CD4-positive, CD25-positive, alpha-beta regulatory T cell (primary cell): ENCODE data around the gene PDE8A. TPM values are rescaled to one million over a fixed set of nuclear protein-coding genes. Genes with fewer than 3 reads are reported as not detected.

Source experiments
- ATAC-seq, 2 donors: fragments of 150-1000 bp; cut with Tn5 transposase; one replicate each; pipeline ENCODE4 v1.10.0; 2021; ENCODE audit warnings: low read depth in 2 of 2, moderate number of reproducible peaks in 2 of 2, moderate library complexity in 1 of 2
- DNase-seq, 3 donors: peaks; one replicate each; pipeline versions ENCODE4 v3.0.0 to v3.0.0-alpha.2; 2012 to 2022; ENCODE audit warnings: mixed read lengths in 1 of 3
- H3K27ac ChIP-seq: one replicate; pipeline ENCODE4 v1.7.0; 2013; ENCODE audit warnings: mild to moderate bottlenecking, low read length; ENCODE audit not compliant: insufficient read depth, poor library complexity, severe bottlenecking
- H3K27me3 ChIP-seq: one replicate; pipeline ENCODE4 v1.7.0; 2013; ENCODE audit warnings: low read length; ENCODE audit not compliant: control insufficient read depth, insufficient read depth
- H3K36me3 ChIP-seq: one replicate; pipeline ENCODE4 v1.7.0; 2013; ENCODE audit warnings: mild to moderate bottlenecking, low read length, moderate library complexity; ENCODE audit not compliant: control insufficient read depth, insufficient read depth
- H3K4me1 ChIP-seq: 2 replicates; pipeline ENCODE4 v1.7.0; 2013; ENCODE audit warnings: mild to moderate bottlenecking, low read length; ENCODE audit not compliant: insufficient read depth, control insufficient read depth, poor library complexity, severe bottlenecking
- H3K4me3 ChIP-seq: one replicate; pipeline ENCODE4 v1.7.0; 2013; ENCODE audit warnings: low read depth, mild to moderate bottlenecking, low read length, moderate library complexity
- H3K9me3 ChIP-seq, 2 experiments: 1 replicate in 1 of 2; 2 replicates in 1 of 2; pipeline ENCODE4 v1.7.0; 2013; ENCODE audit warnings: low read length in 2 of 2, mild to moderate bottlenecking in 1 of 2, moderate library complexity in 1 of 2; ENCODE audit not compliant: control insufficient read depth in 2 of 2
- H3K27ac Mint-ChIP-seq, 3 donors: one replicate each; pipeline ENCODE4 v1.8.0; 2020 to 2022; ENCODE audit warnings: mild to moderate bottlenecking in 3 of 3, mixed read lengths in 3 of 3, moderate library complexity in 2 of 3
- H3K27me3 Mint-ChIP-seq: one replicate; pipeline ENCODE4 v1.8.0; 2022; ENCODE audit warnings: mild to moderate bottlenecking, mixed read lengths
- H3K36me3 Mint-ChIP-seq: one replicate; pipeline ENCODE4 v1.8.0; 2020; ENCODE audit warnings: mixed read lengths
- H3K4me1 Mint-ChIP-seq, 4 donors: one replicate each; pipeline ENCODE4 v1.8.0; 2020 to 2022; ENCODE audit warnings: mixed read lengths in 4 of 4, mild to moderate bottlenecking in 1 of 4
- H3K4me3 Mint-ChIP-seq, 4 donors: one replicate each; pipeline ENCODE4 v1.8.0; 2020 to 2022; ENCODE audit warnings: mild to moderate bottlenecking in 4 of 4, mixed read lengths in 4 of 4, moderate library complexity in 3 of 4
- H3K9me3 Mint-ChIP-seq, 7 donors: one replicate each; pipeline ENCODE4 v1.8.0; 2020 to 2022; ENCODE audit warnings: mixed read lengths in 7 of 7, mild to moderate bottlenecking in 3 of 7, moderate library complexity in 2 of 7
- polyA plus RNA-seq, 4 donors: library from polyadenylated mRNA; unstranded; fragments of 300-500 nt; fragmentation: Illumina TruSeq; gene quantifications; one replicate each; pipeline ENCODE4 v1.2.3, GENCODE V29; 2021
- total RNA-seq: library from RNA; stranded (reverse); gene quantifications from one replicate; pipeline ENCODE4 v1.2.3, GENCODE V29; 2022

The PDE8A gene
- total and polyA plus RNA-seq, 5 donors from 2014 or later, result 2.0 to 28.9 (median 4.8) TPM

GRCh38 chr15:85129881-85130280, 148.2 kb downstream of the PDE8A start:
- Mint-ChIP-seq H3K36me3 (peaks cover 79% of the 10 kb centered on the region), H3K27me3 (no peaks in the 10 kb centered on the region), H3K4me3 (no peak overlapping the region), H3K27ac (no peak overlapping the region), H3K4me1 (peaks cover 0 to 2% (median 0%) of the 10 kb centered on the region in 4 donors), H3K9me3 (peaks cover 0 to 5% (median 0%) of the 10 kb centered on the region in 7 donors)
- Histone ChIP-seq H3K36me3 (peaks cover 43% of the 10 kb centered on the region), H3K9me3 (no peaks in the 10 kb centered on the region), H3K27ac (no peak overlapping the region), H3K27me3 (no peaks in the 10 kb centered on the region), H3K4me1 (no peaks in the 10 kb centered on the region), H3K4me3 (no peak overlapping the region)
- ATAC-seq, result no peak
- DNase-seq, result no peak

- Histone ChIP-seq H3K4me3 (no peak overlapping the region), H3K27ac (no peak overlapping the region), H3K4me1 (no peaks in the 10 kb centered on the region), H3K9me3 (no peaks in the 10 kb centered on the region), H3K27me3 (no peaks in the 10 kb centered on the region), H3K36me3 (peaks cover 40% of the 10 kb centered on the region)
- no peak for ATAC-seq
- no peak overlapping the region for H3K4me3 Mint-ChIP-seq
- peaks cover 0 to 2% (median 0%) of the 10 kb centered on the region in 4 donors for H3K4me1 Mint-ChIP-seq
- no peak overlapping the region for H3K27ac Mint-ChIP-seq
- no peak for DNase-seq
- H3K9me3 Mint-ChIP-seq, result peaks cover 0 to 5% (median 0%) of the 10 kb centered on the region in 7 donors
- H3K36me3 Mint-ChIP-seq, result peaks cover 76% of the 10 kb centered on the region
- H3K27me3 Mint-ChIP-seq, result no peaks in the 10 kb centered on the region
Observed at GRCh38 chr15:85131915-85132314, 150.3 kb downstream of the PDE8A start.

GRCh38 chr15:85133709-85134108, 152.1 kb downstream of the PDE8A start:
- H3K4me3 ChIP-seq, result no peak overlapping the region
- no peak overlapping the region for H3K27ac ChIP-seq
- Mint-ChIP-seq H3K27ac (no peak overlapping the region), H3K9me3 (peaks cover 0 to 5% (median 0%) of the 10 kb centered on the region in 7 donors), H3K4me1 (peaks cover 0 to 2% (median 0%) of the 10 kb centered on the region in 4 donors), H3K4me3 (no peak overlapping the region), H3K36me3 (peaks cover 73% of the 10 kb centered on the region), H3K27me3 (no peaks in the 10 kb centered on the region)
- DNase-seq (no peak), ATAC-seq (no peak)
- no peaks in the 10 kb centered on the region for H3K4me1 ChIP-seq
- H3K27me3 ChIP-seq, result no peaks in the 10 kb centered on the region
- peaks cover 41% of the 10 kb centered on the region for H3K36me3 ChIP-seq
- no peaks in the 10 kb centered on the region for H3K9me3 ChIP-seq

- ATAC-seq (no peak), DNase-seq (no peak)
- H3K4me1 Mint-ChIP-seq, result no peaks in the 10 kb centered on the region
- H3K9me3 Mint-ChIP-seq, result peaks cover 0 to 5% (median 0%) of the 10 kb centered on the region in 7 donors
- H3K27ac Mint-ChIP-seq, result no peak overlapping the region
- H3K9me3 ChIP-seq, result no peaks in the 10 kb centered on the region
- no peak overlapping the region for H3K4me3 Mint-ChIP-seq
- no peaks in the 10 kb centered on the region for H3K4me1 ChIP-seq
- no peak overlapping the region for H3K4me3 ChIP-seq
- no peak overlapping the region for H3K27ac ChIP-seq
- peaks cover 46% of the 10 kb centered on the region for H3K36me3 Mint-ChIP-seq
- H3K27me3 ChIP-seq, result no peaks in the 10 kb centered on the region
- H3K27me3 Mint-ChIP-seq, result no peaks in the 10 kb centered on the region
- H3K36me3 ChIP-seq, result peaks cover 48% of the 10 kb centered on the region
Observed at GRCh38 chr15:85137489-85138168, 156.0 kb downstream of the PDE8A start.

- Mint-ChIP-seq H3K36me3 (peaks cover 32% of the 10 kb centered on the region), H3K9me3 (peaks cover 0 to 4% (median 0%) of the 10 kb centered on the region in 7 donors), H3K4me1 (no peaks in the 10 kb centered on the region), H3K27ac (peak overlapping the region in 1 of 3 donors; percentile 60), H3K27me3 (no peaks in the 10 kb centered on the region), H3K4me3 (no peak overlapping the region)
- no peak for ATAC-seq
- Histone ChIP-seq H3K4me1 (no peaks in the 10 kb centered on the region), H3K9me3 (no peaks in the 10 kb centered on the region), H3K27ac (no peak overlapping the region), H3K27me3 (no peaks in the 10 kb centered on the region), H3K4me3 (no peak overlapping the region), H3K36me3 (peaks cover 35% of the 10 kb centered on the region)
- no peak for DNase-seq
Observed at GRCh38 chr15:85139391-85139790, 157.7 kb downstream of the PDE8A start.

GRCh38 chr15:85141726-85142125, 160.1 kb downstream of the PDE8A start:
- no peaks in the 10 kb centered on the region for H3K4me1 Mint-ChIP-seq
- Histone ChIP-seq H3K4me3 (no peak overlapping the region), H3K27ac (no peak overlapping the region), H3K27me3 (no peaks in the 10 kb centered on the region), H3K4me1 (no peaks in the 10 kb centered on the region), H3K36me3 (peaks cover 25% of the 10 kb centered on the region), H3K9me3 (no peaks in the 10 kb centered on the region)
- peaks cover 14% of the 10 kb centered on the region for H3K36me3 Mint-ChIP-seq
- DNase-seq, result no peak
- ATAC-seq, result no peak
- no peak overlapping the region for H3K27ac Mint-ChIP-seq
- H3K4me3 Mint-ChIP-seq, result no peak overlapping the region
- peaks cover 0 to 6% (median 0%) of the 10 kb centered on the region in 7 donors for H3K9me3 Mint-ChIP-seq
- H3K27me3 Mint-ChIP-seq, result no peaks in the 10 kb centered on the region

- H3K9me3 Mint-ChIP-seq, result peaks cover 0 to 6% (median 0%) of the 10 kb centered on the region in 7 donors
- H3K4me3 ChIP-seq, result no peak overlapping the region
- no peak overlapping the region for H3K4me3 Mint-ChIP-seq
- H3K36me3 Mint-ChIP-seq, result peaks cover 14% of the 10 kb centered on the region
- no peaks in the 10 kb centered on the region for H3K4me1 ChIP-seq
- no peaks in the 10 kb centered on the region for H3K4me1 Mint-ChIP-seq
- H3K27me3 Mint-ChIP-seq, result no peaks in the 10 kb centered on the region
- no peak for ATAC-seq
- peaks cover 19% of the 10 kb centered on the region for H3K36me3 ChIP-seq
- H3K27ac ChIP-seq, result no peak overlapping the region
- no peak for DNase-seq
- H3K27me3 ChIP-seq, result no peaks in the 10 kb centered on the region
- H3K9me3 ChIP-seq, result no peaks in the 10 kb centered on the region
- H3K27ac Mint-ChIP-seq, result no peak overlapping the region
Observed at GRCh38 chr15:85142312-85142711, 160.7 kb downstream of the PDE8A start.
